ENCODE results near the gene RFC4. TPM values are rescaled to one million over a fixed set of nuclear protein-coding genes. Genes with fewer than 3 reads are reported as not detected.

The RFC4 gene
- total and polyA plus RNA-seq, 2 of the 13 experiments (the other 11 are each of a cell fraction or from before 2014, with no cell fraction given), result 18.5 to 103 TPM

GRCh38 chr3:186783058-186783730 is 23.1 kb downstream of the RFC4 start, which contains the start of gene EIF4A2 (continued):
- TF ChIP-seq ZNF687 (CRISPR knock-in tag; IDR thresholded peaks at IDR 0.05) (peak; percentile 86), ZBTB10 (CRISPR knock-in tag; IDR thresholded peaks at IDR 0.05; ENCODE audit: borderline replicate concordance) (peak; percentile 63; the same call in 1 of the 2 replicates), ZNF18 (CRISPR knock-in tag; IDR thresholded peaks at IDR 0.05; ENCODE audit: insufficient replicate concordance) (peak; percentile 68)

Measured in HepG2 (cell line).